Measurements from ENCODE around the gene TMEM88. TPM values are rescaled to one million over a fixed set of nuclear protein-coding genes. Genes with fewer than 3 reads are reported as not detected.
"Not testable (repeated sequence)": the region's sequence is repeated elsewhere in the genome, so short reads cannot be mapped to it uniquely, and the experiment has no call there.

Gene TMEM88, protein sequence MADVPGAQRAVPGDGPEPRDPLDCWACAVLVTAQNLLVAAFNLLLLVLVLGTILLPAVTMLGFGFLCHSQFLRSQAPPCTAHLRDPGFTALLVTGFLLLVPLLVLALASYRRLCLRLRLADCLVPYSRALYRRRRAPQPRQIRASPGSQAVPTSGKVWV
- 98.8 TPM for polyA plus RNA-seq (2012; ENCODE audit: insufficient read depth, insufficient read length, low read depth)

DNA sequence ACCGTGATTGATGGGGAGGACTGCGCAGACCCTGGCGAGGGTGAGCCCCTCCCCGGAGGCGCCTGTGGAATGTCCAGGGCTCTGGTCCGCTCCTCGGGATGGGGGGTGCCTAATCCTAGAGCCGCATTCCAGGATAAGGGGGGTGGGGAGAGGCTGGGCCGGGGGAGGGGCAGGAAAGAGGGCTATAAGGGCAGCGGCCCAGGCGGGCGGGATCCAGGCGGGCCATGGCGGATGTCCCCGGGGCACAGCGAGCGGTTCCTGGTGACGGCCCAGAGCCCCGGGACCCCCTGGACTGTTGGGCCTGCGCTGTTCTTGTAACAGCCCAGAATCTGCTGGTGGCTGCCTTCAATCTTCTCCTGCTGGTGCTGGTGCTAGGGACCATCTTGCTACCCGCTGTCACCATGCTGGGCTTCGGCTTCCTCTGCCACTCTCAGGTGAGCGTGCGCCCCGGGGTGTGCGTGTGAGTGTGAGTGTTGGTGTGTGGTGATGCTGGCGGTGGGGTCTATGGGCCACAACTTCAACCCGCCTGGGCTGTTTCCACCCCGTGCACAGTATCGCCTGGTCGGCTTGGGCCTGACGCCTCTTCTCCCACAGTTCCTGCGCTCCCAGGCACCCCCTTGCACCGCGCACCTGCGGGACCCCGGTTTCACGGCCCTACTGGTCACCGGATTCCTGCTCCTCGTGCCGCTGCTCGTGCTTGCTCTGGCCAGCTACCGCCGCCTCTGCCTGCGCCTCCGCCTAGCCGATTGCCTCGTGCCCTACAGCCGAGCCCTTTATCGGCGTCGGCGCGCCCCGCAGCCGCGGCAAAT, at the start of gene TMEM88:
Gene TMEM88, plus strand, starts transcription at position 216 of the 809 bp plus-strand sequence. Its CDS starts 9 bp downstream, at position 225.
- Histone ChIP-seq H3K4me3 (ENCODE audit: low read depth, low read length) (peak within 1 kb of the TSS; percentile 79), H3K4me1 (peaks cover 3% of the 10 kb centered on the region; the same call in 1 of the 2 replicates), H3K27me3 (no peaks in the 10 kb centered on the region), H3K36me3 (peaks cover 25% of the 10 kb centered on the region), H3K9me3 (no peaks in the 10 kb centered on the region)
- no peak for DNase-seq
- TF ChIP-seq, protein P1, sequence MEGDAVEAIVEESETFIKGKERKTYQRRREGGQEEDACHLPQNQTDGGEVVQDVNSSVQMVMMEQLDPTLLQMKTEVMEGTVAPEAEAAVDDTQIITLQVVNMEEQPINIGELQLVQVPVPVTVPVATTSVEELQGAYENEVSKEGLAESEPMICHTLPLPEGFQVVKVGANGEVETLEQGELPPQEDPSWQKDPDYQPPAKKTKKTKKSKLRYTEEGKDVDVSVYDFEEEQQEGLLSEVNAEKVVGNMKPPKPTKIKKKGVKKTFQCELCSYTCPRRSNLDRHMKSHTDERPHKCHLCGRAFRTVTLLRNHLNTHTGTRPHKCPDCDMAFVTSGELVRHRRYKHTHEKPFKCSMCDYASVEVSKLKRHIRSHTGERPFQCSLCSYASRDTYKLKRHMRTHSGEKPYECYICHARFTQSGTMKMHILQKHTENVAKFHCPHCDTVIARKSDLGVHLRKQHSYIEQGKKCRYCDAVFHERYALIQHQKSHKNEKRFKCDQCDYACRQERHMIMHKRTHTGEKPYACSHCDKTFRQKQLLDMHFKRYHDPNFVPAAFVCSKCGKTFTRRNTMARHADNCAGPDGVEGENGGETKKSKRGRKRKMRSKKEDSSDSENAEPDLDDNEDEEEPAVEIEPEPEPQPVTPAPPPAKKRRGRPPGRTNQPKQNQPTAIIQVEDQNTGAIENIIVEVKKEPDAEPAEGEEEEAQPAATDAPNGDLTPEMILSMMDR (IDR thresholded peaks at IDR 0.05; ENCODE audit: low read depth, low read length) = no peak

DNA sequence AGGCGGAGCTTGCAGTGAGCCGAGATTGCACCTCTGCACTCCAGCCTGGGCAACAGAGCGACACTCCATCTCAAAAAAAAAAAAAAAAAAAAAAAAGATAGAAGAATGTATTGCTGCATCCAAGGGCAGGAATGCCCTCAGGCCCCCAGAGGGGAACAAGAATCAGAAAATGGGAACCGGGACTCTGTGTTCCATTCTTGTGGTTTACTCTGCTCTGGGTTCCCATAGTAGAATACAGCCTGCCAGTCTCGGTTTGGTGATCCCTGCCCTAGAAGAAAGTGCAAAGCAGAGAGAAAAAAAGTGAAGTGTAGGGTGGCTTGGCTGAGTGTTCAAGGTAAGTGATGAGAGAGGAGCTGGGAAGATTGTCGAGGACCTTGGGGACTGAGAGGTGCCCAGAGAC, 48.3 kb upstream of the TMEM88 start:
- Histone ChIP-seq H3K9me3 (no peaks in the 10 kb centered on the region), H3K4me1 (no peaks in the 10 kb centered on the region), H3K4me3 (ENCODE audit: low read depth, low read length) (no peak overlapping the region), H3K27me3 (no peaks in the 10 kb centered on the region), H3K36me3 (no peaks in the 10 kb centered on the region)
- TF ChIP-seq, protein P1 (IDR thresholded peaks at IDR 0.05; ENCODE audit: low read depth, low read length) = no peak
- DNase-seq = no peak

DNA sequence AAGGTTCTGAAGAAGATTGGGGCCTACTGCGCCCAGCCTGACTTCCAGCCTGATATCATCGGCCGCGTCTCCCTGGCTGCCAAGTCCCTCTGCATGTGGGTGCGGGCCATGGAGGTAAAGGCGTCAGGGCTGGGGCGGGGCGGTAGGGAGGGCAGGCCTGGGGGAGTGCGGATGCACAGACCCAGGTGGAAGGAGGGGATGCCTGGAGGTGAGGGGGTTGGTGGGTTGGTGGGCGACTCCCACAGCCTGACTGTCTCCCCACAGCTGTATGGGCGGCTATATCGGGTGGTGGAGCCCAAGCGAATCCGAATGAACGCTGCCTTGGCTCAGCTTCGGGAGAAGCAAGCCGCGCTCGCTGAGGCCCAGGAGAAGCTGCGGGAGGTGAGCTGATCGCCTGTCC, 47.7 kb upstream of the TMEM88 start:
- H3K9me3 ChIP-seq = no peaks in the 10 kb centered on the region
- no peaks in the 10 kb centered on the region for H3K36me3 ChIP-seq
- DNase-seq = no peak
- no peaks in the 10 kb centered on the region for H3K27me3 ChIP-seq
- TF ChIP-seq, protein P1 (IDR thresholded peaks at IDR 0.05; ENCODE audit: low read depth, low read length) = no peak
- H3K4me1 ChIP-seq = no peaks in the 10 kb centered on the region
- no peak overlapping the region for H3K4me3 ChIP-seq (ENCODE audit: low read depth, low read length)

DNA sequence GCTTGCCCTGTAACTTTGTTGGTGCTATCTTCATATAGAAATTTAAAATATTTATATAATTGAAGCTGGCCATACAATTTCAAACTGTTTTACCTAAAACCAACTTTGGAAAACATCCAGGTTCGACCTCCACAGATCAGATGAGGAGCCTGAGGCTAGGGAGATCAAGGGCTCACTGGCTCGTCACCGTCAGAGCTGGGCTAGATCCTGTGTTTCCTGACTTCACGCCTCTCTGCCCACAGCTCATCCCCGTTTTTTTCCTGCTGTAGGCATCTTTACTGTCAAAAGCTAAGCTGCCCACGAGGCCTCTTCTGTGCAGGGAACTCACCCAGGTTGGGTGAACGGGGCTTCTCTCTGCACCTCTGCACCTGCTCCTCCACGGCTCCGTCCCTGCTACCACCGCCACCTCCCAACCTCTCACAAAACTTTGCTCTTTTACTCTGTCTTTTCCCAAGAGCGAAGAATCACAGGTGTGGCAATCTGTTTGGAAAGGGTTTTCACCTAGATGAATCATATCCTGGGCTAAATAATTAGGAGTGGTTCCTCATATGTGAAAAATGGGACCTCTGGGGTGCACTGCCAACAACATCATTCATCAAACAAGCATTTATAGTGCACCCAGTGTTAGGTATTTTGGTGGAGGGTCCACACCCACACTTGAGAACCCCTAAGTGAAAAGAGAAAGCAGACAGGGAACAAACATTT, 45.6 kb upstream of the TMEM88 start:
- Histone ChIP-seq H3K36me3 (no peaks in the 10 kb centered on the region), H3K4me1 (no peaks in the 10 kb centered on the region), H3K9me3 (no peaks in the 10 kb centered on the region), H3K27me3 (no peaks in the 10 kb centered on the region), H3K4me3 (ENCODE audit: low read depth, low read length) (no peak overlapping the region)
- DNase-seq = no peak
- TF ChIP-seq, protein P1 (IDR thresholded peaks at IDR 0.05; ENCODE audit: low read depth, low read length) = no peak

DNA sequence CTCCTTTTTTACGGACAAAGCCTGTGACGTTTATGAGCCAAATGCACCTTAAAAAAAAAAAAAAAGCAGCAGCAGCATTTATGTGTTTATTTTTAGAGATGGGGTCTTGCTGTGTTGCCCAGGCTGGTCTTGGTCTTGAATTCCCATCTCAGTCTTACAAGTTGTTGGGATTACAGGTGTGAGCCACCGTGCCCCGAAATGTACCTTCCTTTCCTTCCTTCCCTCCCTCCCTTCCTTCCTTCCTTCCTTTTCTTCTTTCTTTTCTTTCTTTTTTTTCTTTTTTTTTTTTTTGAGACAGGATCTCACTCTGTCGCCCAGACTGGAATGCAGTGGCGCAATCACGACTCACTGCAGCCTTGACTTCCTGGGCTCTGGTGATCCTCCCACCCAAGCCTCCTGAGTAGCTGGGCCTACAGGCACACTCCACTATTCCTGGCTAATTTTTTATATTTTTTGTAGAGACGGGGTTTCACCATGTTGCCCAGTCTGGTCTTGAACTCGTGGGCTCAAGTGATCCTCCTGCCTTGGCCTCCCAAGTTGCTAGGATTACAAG, 45.0 kb upstream of the TMEM88 start:
- not testable (repeated sequence) for H3K27me3 ChIP-seq; DNase-seq; H3K36me3 ChIP-seq; H3K4me1 ChIP-seq; H3K4me3 ChIP-seq (ENCODE audit: low read depth, low read length); H3K9me3 ChIP-seq

DNA sequence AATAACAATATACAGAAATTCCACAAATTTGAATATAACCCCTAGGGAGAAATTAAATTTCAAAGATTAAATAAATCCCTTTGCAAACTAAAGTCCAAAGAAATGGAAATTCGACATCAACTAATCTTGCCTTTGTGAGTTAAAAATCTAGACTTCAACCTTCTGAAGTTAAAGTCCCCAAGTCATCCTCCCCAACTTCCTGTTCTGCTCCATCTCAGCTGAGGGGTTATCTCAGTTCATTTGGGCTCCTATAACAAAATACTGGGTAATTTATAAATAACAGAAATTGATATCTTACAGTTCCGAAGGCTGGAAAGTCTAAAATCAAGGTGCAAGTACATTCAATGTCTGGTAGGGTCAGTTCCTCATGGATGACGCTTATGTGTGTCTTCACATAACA, 43.6 kb upstream of the TMEM88 start:
- no peaks in the 10 kb centered on the region for H3K4me1 ChIP-seq
- H3K4me3 ChIP-seq (ENCODE audit: low read depth, low read length) = no peak overlapping the region
- no peaks in the 10 kb centered on the region for H3K36me3 ChIP-seq
- TF ChIP-seq, protein P1 (IDR thresholded peaks at IDR 0.05; ENCODE audit: low read depth, low read length) = no peak
- H3K27me3 ChIP-seq = no peaks in the 10 kb centered on the region
- H3K9me3 ChIP-seq = no peaks in the 10 kb centered on the region
- DNase-seq = no peak
